Measurements from ENCODE around the gene NRP1. TPM values are rescaled to one million over a fixed set of nuclear protein-coding genes. Genes with fewer than 3 reads are reported as not detected.

The NRP1 gene
- total RNA-seq, 3 donors from 2014 or later = 12.3 to 52.3 (median 33.2) TPM

DNA sequence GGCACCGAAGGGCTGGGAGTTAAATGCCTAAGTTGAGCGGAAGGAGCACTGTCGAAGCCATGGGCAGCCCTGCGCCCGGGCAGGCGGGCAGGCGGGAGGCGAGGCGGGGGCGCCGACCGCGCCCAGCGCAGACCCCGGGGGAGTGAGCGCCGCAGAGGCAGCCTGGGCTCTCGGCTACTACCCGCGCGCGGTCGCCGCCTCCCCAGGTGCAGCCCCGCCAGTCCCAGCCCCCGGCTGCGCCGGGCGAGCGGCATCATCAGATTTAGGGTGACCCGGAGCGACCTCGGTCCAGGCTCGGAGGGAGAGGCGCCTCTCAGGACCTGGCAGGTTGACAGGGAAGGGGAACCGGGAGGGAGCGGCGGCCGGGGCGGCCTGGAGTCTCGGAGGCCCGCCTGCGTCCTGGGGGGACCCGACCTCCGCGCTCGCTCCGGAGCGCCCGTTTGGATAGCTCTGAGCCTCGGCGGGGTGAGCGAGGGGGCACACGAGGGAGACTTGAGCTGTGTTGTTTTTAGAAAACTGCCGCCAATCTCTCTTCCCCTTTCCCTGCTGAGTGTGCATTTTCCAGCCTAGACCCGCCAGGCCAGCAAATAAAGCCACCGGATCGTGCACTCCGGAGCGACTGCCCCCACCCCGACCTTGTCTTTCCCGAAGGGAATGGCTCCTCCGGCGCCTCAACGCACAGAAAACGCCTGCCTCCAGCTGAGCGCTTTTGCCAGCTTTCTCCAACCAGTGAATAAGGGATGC is 2.3 kb upstream of the NRP1 start:
- H3K36me3 ChIP-seq (ENCODE audit: low read depth) = no peaks in the 10 kb centered on the region
- TF ChIP-seq, protein P1, sequence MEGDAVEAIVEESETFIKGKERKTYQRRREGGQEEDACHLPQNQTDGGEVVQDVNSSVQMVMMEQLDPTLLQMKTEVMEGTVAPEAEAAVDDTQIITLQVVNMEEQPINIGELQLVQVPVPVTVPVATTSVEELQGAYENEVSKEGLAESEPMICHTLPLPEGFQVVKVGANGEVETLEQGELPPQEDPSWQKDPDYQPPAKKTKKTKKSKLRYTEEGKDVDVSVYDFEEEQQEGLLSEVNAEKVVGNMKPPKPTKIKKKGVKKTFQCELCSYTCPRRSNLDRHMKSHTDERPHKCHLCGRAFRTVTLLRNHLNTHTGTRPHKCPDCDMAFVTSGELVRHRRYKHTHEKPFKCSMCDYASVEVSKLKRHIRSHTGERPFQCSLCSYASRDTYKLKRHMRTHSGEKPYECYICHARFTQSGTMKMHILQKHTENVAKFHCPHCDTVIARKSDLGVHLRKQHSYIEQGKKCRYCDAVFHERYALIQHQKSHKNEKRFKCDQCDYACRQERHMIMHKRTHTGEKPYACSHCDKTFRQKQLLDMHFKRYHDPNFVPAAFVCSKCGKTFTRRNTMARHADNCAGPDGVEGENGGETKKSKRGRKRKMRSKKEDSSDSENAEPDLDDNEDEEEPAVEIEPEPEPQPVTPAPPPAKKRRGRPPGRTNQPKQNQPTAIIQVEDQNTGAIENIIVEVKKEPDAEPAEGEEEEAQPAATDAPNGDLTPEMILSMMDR (IDR thresholded peaks at IDR 0.05) = no peak
- H3K9me3 ChIP-seq = no peaks in the 10 kb centered on the region
- DNase-seq (peak; percentile 31 to 62 (median 60)), ATAC-seq (peak; percentile 5)
- H3K4me1 ChIP-seq (ENCODE audit: low read depth) = no peaks in the 10 kb centered on the region
- intact Hi-C loops (cut with DNase I, micrococcal nuclease) = no loop called here
- no peak overlapping the region for H3K4me3 ChIP-seq

DNA sequence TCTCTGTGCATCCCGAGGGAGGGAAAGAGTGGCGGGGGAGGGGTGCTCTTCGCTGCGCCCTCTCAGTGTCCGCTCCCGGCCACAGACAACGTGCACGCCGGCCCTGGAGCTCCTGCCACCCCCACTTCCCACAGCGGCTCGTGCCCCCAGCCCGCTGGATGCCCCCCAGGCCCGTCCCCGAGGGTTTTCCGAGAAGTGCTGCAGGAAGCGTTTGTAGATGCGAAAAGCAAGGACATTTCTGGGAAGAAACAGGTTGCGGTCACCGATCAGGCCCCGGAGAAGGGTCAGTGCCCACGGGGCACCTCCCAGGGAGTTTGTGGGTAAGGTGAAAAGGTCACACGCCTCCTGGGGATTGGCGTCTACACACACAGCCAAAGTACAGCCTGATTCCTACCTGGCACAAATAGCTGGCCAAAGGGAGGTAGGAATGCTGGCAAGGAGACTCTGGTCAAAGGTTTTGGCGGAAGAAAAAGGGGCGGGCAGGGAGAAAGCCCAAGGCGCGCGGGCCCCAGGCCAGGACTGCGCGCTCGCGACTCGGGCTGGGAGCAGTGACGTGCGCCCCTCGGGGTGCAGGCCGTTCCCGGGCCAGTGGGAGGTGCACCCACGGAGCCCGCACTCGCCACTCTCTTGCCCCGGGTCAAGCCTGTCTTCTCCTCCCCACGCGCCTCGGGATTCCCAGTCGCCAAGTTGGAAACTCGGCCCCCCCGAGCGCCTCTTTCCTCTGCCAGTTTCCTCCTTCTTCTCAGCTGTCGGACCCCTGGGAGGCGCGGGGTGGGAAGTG is 1.5 kb upstream of the NRP1 start:
- peak; percentile 69 to 75 (median 71) for DNase-seq
- intact Hi-C loops (cut with DNase I, micrococcal nuclease) = no loop called here
- TF ChIP-seq, protein P1 (IDR thresholded peaks at IDR 0.05) = no peak
- ATAC-seq = peak; percentile 68
- H3K36me3 ChIP-seq (ENCODE audit: low read depth) = no peaks in the 10 kb centered on the region
- peak overlapping the region; percentile 25 for H3K4me3 ChIP-seq
- H3K4me1 ChIP-seq (ENCODE audit: low read depth) = no peaks in the 10 kb centered on the region
- H3K9me3 ChIP-seq = no peaks in the 10 kb centered on the region

DNA sequence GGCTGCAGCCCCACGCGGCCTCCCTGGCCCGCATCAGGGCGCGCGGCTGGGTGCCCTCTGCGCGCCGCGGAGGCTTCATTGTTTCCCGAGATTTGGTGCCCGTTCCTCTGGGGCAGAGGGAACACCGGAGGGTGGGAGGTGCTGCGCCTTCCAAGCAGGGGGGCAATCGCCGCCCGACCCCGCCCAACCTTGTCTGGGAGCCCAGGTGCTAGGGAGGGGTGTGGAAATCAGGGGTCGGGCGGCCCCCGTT is 1.0 kb upstream of the NRP1 start:
- TF ChIP-seq, protein P1 (IDR thresholded peaks at IDR 0.05) = no peak
- H3K4me3 ChIP-seq = peak overlapping the region; percentile 25
- no peaks in the 10 kb centered on the region for H3K4me1 ChIP-seq (ENCODE audit: low read depth)
- H3K36me3 ChIP-seq (ENCODE audit: low read depth) = no peaks in the 10 kb centered on the region
- H3K9me3 ChIP-seq = no peaks in the 10 kb centered on the region
- intact Hi-C loops (cut with DNase I, micrococcal nuclease) = no loop called here
- no peak for DNase-seq
- ATAC-seq = peak; percentile 34

DNA sequence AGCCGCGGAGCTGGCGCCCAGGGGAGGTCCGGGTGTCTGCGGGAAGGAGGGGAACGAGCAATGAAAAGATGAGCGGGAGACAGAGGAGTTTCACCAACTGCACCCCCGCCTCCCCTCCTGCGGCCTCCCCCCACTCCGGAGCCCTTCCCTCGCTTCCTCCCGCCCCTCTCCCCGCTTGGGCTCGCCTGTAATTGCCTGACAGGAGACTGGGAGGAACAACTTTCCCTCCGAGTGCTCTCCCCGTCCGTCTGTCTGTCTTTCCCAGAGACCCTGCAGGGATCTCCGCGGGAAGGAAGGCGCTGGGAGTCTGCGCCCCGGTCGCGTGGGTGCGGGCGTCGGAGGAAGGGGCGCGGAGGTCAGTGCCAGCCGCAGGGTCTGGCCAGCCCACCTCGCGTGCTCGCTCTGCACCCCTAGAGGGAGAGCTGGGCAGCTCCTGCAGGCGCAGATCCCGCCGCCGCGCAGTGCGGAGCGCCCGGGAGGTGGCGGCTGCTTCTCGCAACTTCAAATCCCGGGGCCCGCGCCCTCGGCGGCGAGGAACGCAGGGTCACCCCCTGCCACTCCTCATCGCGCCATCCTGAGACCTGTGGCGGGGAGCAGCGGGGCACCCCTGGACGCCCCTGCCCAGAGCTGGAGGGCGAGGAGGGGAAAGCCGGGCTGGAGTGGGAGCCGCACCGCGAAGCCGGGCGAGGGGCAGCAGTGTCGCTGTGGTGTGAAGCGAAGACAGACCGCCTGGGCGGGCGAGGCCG is 511 bp upstream of the NRP1 start:
- peak overlapping the region; percentile 25 for H3K4me3 ChIP-seq
- ATAC-seq = peak; percentile 80
- peak; percentile 67 to 80 (median 76) for DNase-seq
- intact Hi-C loops (cut with DNase I, micrococcal nuclease) = loop anchor here (5.0 kb wide), 1 partner anchor 1302 kb away; no protein-coding TSS in a partner anchor
- no peaks in the 10 kb centered on the region for H3K36me3 ChIP-seq (ENCODE audit: low read depth)
- TF ChIP-seq, protein P1 (IDR thresholded peaks at IDR 0.05) = peak; percentile 31
- no peaks in the 10 kb centered on the region for H3K9me3 ChIP-seq
- no peaks in the 10 kb centered on the region for H3K4me1 ChIP-seq (ENCODE audit: low read depth)

DNA sequence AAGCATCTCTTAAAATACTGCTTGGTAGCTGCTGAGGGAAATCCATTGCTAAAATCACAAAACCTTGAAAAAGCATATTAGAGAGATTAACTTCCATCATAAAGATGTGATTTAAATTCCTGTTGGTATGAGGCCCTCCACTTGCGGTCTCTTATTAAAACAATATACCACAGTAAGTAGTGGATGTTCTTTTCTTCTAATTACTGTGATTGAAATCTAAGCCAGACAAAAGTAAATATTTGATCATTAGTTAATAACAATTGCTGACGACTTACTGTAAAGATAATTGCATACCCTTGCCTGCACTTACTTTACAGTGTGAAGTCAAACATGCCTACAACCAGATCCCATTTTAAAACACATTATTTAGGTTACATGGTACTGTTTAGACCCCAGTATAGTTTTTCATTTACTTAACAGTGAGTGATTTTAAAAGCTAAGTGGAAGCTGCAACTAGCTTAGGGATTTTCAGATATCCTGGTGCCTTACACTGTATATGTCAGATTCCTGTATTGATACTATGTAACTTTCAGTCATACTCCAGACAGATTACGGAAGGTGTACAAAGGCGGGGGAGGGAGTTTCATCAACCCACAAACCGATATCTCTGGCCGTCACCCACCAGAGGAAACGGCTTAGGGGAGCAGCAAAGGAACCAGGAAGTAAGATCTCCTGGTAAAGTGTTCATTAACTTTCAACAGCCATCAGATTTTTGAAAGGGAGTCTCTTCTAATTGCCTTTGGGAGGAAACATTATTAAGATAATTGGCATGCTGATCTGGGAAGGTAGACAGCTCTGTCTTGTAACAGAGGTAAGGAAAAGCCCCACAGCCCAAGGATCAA is 986 bp downstream of the NRP1 start:
- DNase-seq = no peak
- Histone ChIP-seq H3K36me3 (ENCODE audit: low read depth) (no peaks in the 10 kb centered on the region), H3K4me3 (peak overlapping the region; percentile 33), H3K4me1 (ENCODE audit: low read depth) (no peaks in the 10 kb centered on the region), H3K9me3 (no peaks in the 10 kb centered on the region)
- intact Hi-C loops (cut with DNase I, micrococcal nuclease) = loop anchor here (5.0 kb wide), 1 partner anchor 1304 kb away; no protein-coding TSS in a partner anchor
- TF ChIP-seq, protein P1 (IDR thresholded peaks at IDR 0.05) = no peak
- ATAC-seq = no peak

All from mucosa of descending colon (tissue), 3 donors.